K562 (cell line): ENCODE results near the gene PLXDC1. TPM values are rescaled to one million over a fixed set of nuclear protein-coding genes. Genes with fewer than 3 reads are reported as not detected.
A peak's percentile ranks its signal among the peaks of the same experiment; 100 is the strongest.

Experiments
- CEBPZ ChIP-seq: fragments of 150-350 bp; IDR thresholded peaks from 2 replicates; pipeline ENCODE4 v1.6.1; 2014; ENCODE audit warnings: low read depth, mild to moderate bottlenecking, low read length, borderline replicate concordance
- COPS2 ChIP-seq: fragments of 450-650 bp; conservative IDR thresholded peaks from 2 replicates; pipeline ENCODE4 v1.6.1; 2016; ENCODE audit warnings: mild to moderate bottlenecking, moderate library complexity
- E2F1 ChIP-seq: sonication (generic); formaldehyde crosslinking; IDR thresholded peaks from 2 replicates; pipeline ENCODE4 v1.8.1; 2023; ENCODE audit warnings: mild to moderate bottlenecking, missing genetic modification reagents, moderate library complexity
- EGR1 ChIP-seq: fragments of 450-650 bp; conservative IDR thresholded peaks from 2 replicates; pipeline ENCODE4 v1.6.1; 2017; ENCODE audit warnings: mild to moderate bottlenecking
- FOXK1 ChIP-seq: sonication (generic); formaldehyde crosslinking; IDR thresholded peaks from 2 replicates; pipeline ENCODE4 v1.8.0; 2022; ENCODE audit warnings: missing genetic modification reagents, mild to moderate bottlenecking, borderline replicate concordance
- GABPB1 ChIP-seq: sonication (generic); formaldehyde crosslinking; IDR thresholded peaks from 2 replicates; pipeline ENCODE4 v1.8.0; 2022; ENCODE audit warnings: mild to moderate bottlenecking, missing genetic modification reagents
- GATAD2B ChIP-seq: fragments of 450-650 bp; IDR thresholded peaks from 2 replicates; pipeline ENCODE4 v1.6.1; 2017; ENCODE audit warnings: mild to moderate bottlenecking, borderline replicate concordance
- HMBOX1 ChIP-seq: sonication (generic); IDR thresholded peaks from 2 replicates; pipeline ENCODE4 v1.6.1; 2016
- NCOA1 ChIP-seq: fragments of 450-650 bp; IDR thresholded peaks from 2 replicates; pipeline ENCODE4 v1.6.1; 2016; ENCODE audit warnings: low read depth
- NFIX ChIP-seq: fragments of 250-450 bp; sonication (Bioruptor Pico); IDR thresholded peaks from 2 replicates; pipeline ENCODE4 v1.4.0; 2020; ENCODE audit warnings: low read depth, mild to moderate bottlenecking, moderate library complexity
- NUFIP1 ChIP-seq: fragments of 450-650 bp; IDR thresholded peaks from 2 replicates; pipeline ENCODE4 v1.6.1; 2018; ENCODE audit not compliant: partially characterized antibody
- PRPF4 ChIP-seq: fragments of 200-400 bp; formaldehyde crosslinking; IDR thresholded peaks from one replicate; pipeline ENCODE4 v1.6.1; 2017; ENCODE audit warnings: low read length, low read depth, mild to moderate bottlenecking; ENCODE audit not compliant: insufficient read depth, poor library complexity, severe bottlenecking
- RBM15 ChIP-seq: fragments of 200-400 bp; formaldehyde crosslinking; IDR thresholded peaks from 2 replicates; pipeline ENCODE4 v1.6.1; 2018; ENCODE audit warnings: mild to moderate bottlenecking, low read length, moderate library complexity; ENCODE audit not compliant: insufficient read depth
- RFX1 ChIP-seq: fragments of 450-650 bp; IDR thresholded peaks from 2 replicates; pipeline ENCODE4 v1.6.1; 2016; ENCODE audit warnings: mild to moderate bottlenecking, moderate library complexity
- SNAPC5 ChIP-seq: fragments of 250-450 bp; sonication (Bioruptor Pico); IDR thresholded peaks from 2 replicates; pipeline ENCODE4 v1.8.0; 2021; ENCODE audit warnings: moderate library complexity, mild to moderate bottlenecking, inconsistent platforms
- SP2 ChIP-seq: IDR thresholded peaks from 2 replicates; pipeline ENCODE4 v1.6.1; 2011; ENCODE audit warnings: mild to moderate bottlenecking, low read depth, low read length, moderate library complexity; ENCODE audit not compliant: poor library complexity, severe bottlenecking; ENCODE audit errors: extremely low read depth
- TAF1 ChIP-seq: IDR thresholded peaks from 2 replicates; pipeline ENCODE4 v1.6.1; 2011; ENCODE audit warnings: mild to moderate bottlenecking, low read length, moderate library complexity; ENCODE audit not compliant: insufficient read depth, control insufficient read depth, severe bottlenecking; ENCODE audit errors: extremely low read depth
- TAF7 ChIP-seq: fragments of 450-650 bp; IDR thresholded peaks from 2 replicates; pipeline ENCODE4 v1.6.1; 2016; ENCODE audit warnings: missing genetic modification characterization, missing compliant biosample characterization
- TARDBP ChIP-seq: fragments of 450-650 bp; IDR thresholded peaks from 2 replicates; pipeline ENCODE4 v1.6.1; 2016
- ZBTB8A ChIP-seq: fragments of 450-650 bp; IDR thresholded peaks from 2 replicates; pipeline ENCODE4 v1.6.1; 2018; ENCODE audit warnings: mild to moderate bottlenecking, moderate library complexity; ENCODE audit not compliant: partially characterized antibody
- ZNF395 ChIP-seq: fragments of 200-800 bp; sonication (Bioruptor generic); IDR thresholded peaks from 2 replicates; pipeline ENCODE4 v1.6.1; 2017; ENCODE audit warnings: missing genetic modification characterization, missing compliant biosample characterization
- polyA plus RNA-seq, 8 experiments: library from polyadenylated mRNA; depleted of rRNA in 4 of 8; stranded (reverse) in 5 of 8; unstranded in 3 of 8; fragments of >200 nt; fragmentation: Nextera tagmentation in 2 of 8; fragmentation: Illumina TruSeq in 1 of 8; extraction: Ambion mirVana in 2 of 8; extraction: Trizol in 1 of 8; gene quantifications; 2 replicates each; pipeline versions ENCODE4 v1.2.1 to v1.2.3, GENCODE V29; 2011 to 2014; ENCODE audit warnings: inconsistent platforms in 1 of 8, missing spikeins in 1 of 8
- total RNA-seq, 7 experiments: library from RNA; depleted of rRNA in 6 of 7; stranded (reverse); fragments of >200 nt in 6 of 7; fragmentation: Illumina TruSeq in 2 of 7; extraction: Trizol in 2 of 7; gene quantifications; 2 replicates each; pipeline versions ENCODE4 v1.2.1 to v1.2.3, GENCODE V29; 2011 to 2021; ENCODE audit warnings: low replicate concordance in 1 of 7

The PLXDC1 gene
- total and polyA plus RNA-seq, 9 of the 15 experiments (the other 6 are each of a cell fraction or from before 2014, with no cell fraction given), result not detected

- TF ChIP-seq COPS2 (no peak), SP2 (no peak), FOXK1 (CRISPR knock-in tag) (no peak), RBM15 (no peak), CEBPZ (no peak), TAF1 (no peak), SNAPC5 (CRISPR knock-in tag) (peak; percentile 74), NCOA1 (no peak), RFX1 (no peak), TARDBP (no peak), NUFIP1 (peak; percentile 85), GABPB1 (CRISPR knock-in tag) (no peak), NFIX (CRISPR knock-in tag) (peak; percentile 72), PRPF4 (no peak), TAF7 (tag) (peak; percentile 96), ZNF395 (CRISPR knock-in tag) (peak; percentile 99), GATAD2B (no peak; the same call in 1 of the 2 replicates), ZBTB8A (no peak), HMBOX1 (no peak), E2F1 (CRISPR knock-in tag) (no peak), EGR1 (no peak)
Observed at GRCh38 chr17:39014044-39014794, 137.2 kb downstream of the PLXDC1 start (continued).
